Ascending aorta (tissue), 2 donors: ENCODE measurements around the gene TRIM69. TPM values are rescaled to one million over a fixed set of nuclear protein-coding genes. Genes with fewer than 3 reads are reported as not detected.
"Not testable (repeated sequence)": the region's sequence is repeated elsewhere in the genome, so short reads cannot be mapped to it uniquely, and the experiment has no call there.

ENCODE experiments used
- DNase-seq, 2 donors: peaks; one replicate each; pipeline ENCODE4 v3.0.0-alpha.2; 2019; ENCODE audit warnings: low spot score in 2 of 2
- H3K27ac ChIP-seq, 2 donors: fragments of 200-600 bp; sonication (generic); one replicate each; pipeline ENCODE4 v1.5.1; 2016 to 2017; ENCODE audit warnings: mild to moderate bottlenecking in 1 of 2
- H3K27me3 ChIP-seq: fragments of 200-600 bp; sonication (generic); one replicate; pipeline ENCODE4 v1.5.1; 2017
- H3K36me3 ChIP-seq, 2 donors: fragments of 200-600 bp; sonication (generic); one replicate each; pipeline ENCODE4 v1.5.1; 2016
- H3K4me1 ChIP-seq, 2 donors: fragments of 200-600 bp; sonication (generic); one replicate each; pipeline ENCODE4 v1.5.1; 2016 to 2017; ENCODE audit warnings: mild to moderate bottlenecking in 1 of 2
- H3K4me3 ChIP-seq, 2 donors: fragments of 200-600 bp; sonication (generic); one replicate each; pipeline ENCODE4 v1.5.1; 2016 to 2017; ENCODE audit warnings: mild to moderate bottlenecking in 1 of 2
- H3K9me3 ChIP-seq, 2 donors: fragments of 200-600 bp; sonication (generic); one replicate each; pipeline ENCODE4 v1.5.1; 2016
- CTCF ChIP-seq, 3 experiments: fragments of 200-600 bp in 2 of 3; fragments of 450-650 bp in 1 of 3; sonication (generic) in 2 of 3; IDR thresholded peaks; one replicate each; pipeline ENCODE4 v1.5.1; 2016 to 2019; ENCODE audit warnings: antibody characterized with exemption in 3 of 3, mild to moderate bottlenecking in 1 of 3, moderate library complexity in 1 of 3
- intact Hi-C: fragments of 100-400 bp; cut with DNase I; formaldehyde crosslinking; loops from one replicate; pipeline ENCODE4 v1.15.1; 2023
- total RNA-seq: library from RNA; depleted of rRNA; stranded (reverse); fragments of >200 nt; gene quantifications from one replicate; pipeline ENCODE4 v1.1.0, GENCODE V29; 2016

Gene TRIM69
- total RNA-seq, 1 donor from 2014 or later = 40.3 TPM

- Histone ChIP-seq H3K9me3 (no peaks in the 10 kb centered on the region), H3K4me1 (peaks cover 0 to 21% of the 10 kb centered on the region in 2 donors), H3K27ac (peak overlapping the region; percentile 65 to 88), H3K36me3 (peaks cover 0 to 3% of the 10 kb centered on the region in 2 donors), H3K27me3 (no peaks in the 10 kb centered on the region), H3K4me3 (peak overlapping the region in 1 of 2 donors; percentile 18)
- intact Hi-C loops = loop anchor here (5.0 to 10.0 kb wide), 6 partner anchors 190 to 908 kb away; partner anchors contain the start of genes CTDSPL2, EIF3J, GOLM2 and SQOR
- TF ChIP-seq CTCF (IDR thresholded peaks at IDR 0.05) = no peak
- DNase-seq = peak in 1 of 2 donors; percentile 78
These were observed 9.5 kb upstream of the TRIM69 start for GRCh38 chr15:44726568-44727484.

- intact Hi-C loops = loop anchor here (2.0 to 10.0 kb wide), 7 partner anchors 65 to 907 kb away; partner anchors contain the start of genes CTDSPL2, EIF3J, GOLM2 and SPG11
- H3K27ac ChIP-seq = peak overlapping the region; percentile 88 to 96
- no peak for DNase-seq
- H3K36me3 ChIP-seq = peaks cover 0 to 6% of the 10 kb centered on the region in 2 donors
- no peak for TF ChIP-seq CTCF (IDR thresholded peaks at IDR 0.05)
- no peaks in the 10 kb centered on the region for H3K9me3 ChIP-seq
- H3K4me3 ChIP-seq = peak overlapping the region; percentile 72 to 77
- no peaks in the 10 kb centered on the region for H3K27me3 ChIP-seq
- H3K4me1 ChIP-seq = peaks cover 0 to 21% of the 10 kb centered on the region in 2 donors
These were observed 8.7 kb upstream of the TRIM69 start for GRCh38 chr15:44727485-44728231.

GRCh38 chr15:44728232-44728575 lies 8.1 kb upstream of the TRIM69 start:
- DNase-seq, H3K36me3 ChIP-seq, H3K9me3 ChIP-seq, H3K27me3 ChIP-seq: not testable (repeated sequence)
- Histone ChIP-seq H3K4me3 (peak overlapping the region; percentile 72 to 77), H3K27ac (peak overlapping the region; percentile 88 to 96), H3K4me1 (peaks cover 0 to 21% of the 10 kb centered on the region in 2 donors)
- intact Hi-C loops = loop anchor here (2.0 to 10.0 kb wide), 7 partner anchors 65 to 907 kb away; partner anchors contain the start of genes CTDSPL2, EIF3J, GOLM2 and SPG11

- H3K4me3 ChIP-seq = peak overlapping the region; percentile 72 to 77
- H3K36me3 ChIP-seq = peaks cover 0 to 6% of the 10 kb centered on the region in 2 donors
- no peak for TF ChIP-seq CTCF (IDR thresholded peaks at IDR 0.05)
- H3K4me1 ChIP-seq = peaks cover 0 to 21% of the 10 kb centered on the region in 2 donors
- no peaks in the 10 kb centered on the region for H3K9me3 ChIP-seq
- intact Hi-C loops = loop anchor here (1.0 to 10.0 kb wide), 8 partner anchors 17 to 906 kb away; partner anchors contain the start of genes B2M, CTDSPL2, EIF3J and GOLM2
- peak overlapping the region; percentile 88 to 96 for H3K27ac ChIP-seq
- peak; percentile 95 to 99 for DNase-seq
- H3K27me3 ChIP-seq = no peaks in the 10 kb centered on the region
These were observed 7.5 kb upstream of the TRIM69 start for GRCh38 chr15:44728576-44729407.

GRCh38 chr15:44729408-44730127 lies 6.8 kb upstream of the TRIM69 start:
- no peak for DNase-seq
- peaks cover 0 to 21% of the 10 kb centered on the region in 2 donors for H3K4me1 ChIP-seq
- peaks cover 0 to 6% of the 10 kb centered on the region in 2 donors for H3K36me3 ChIP-seq
- no peak for TF ChIP-seq CTCF (IDR thresholded peaks at IDR 0.05)
- H3K27ac ChIP-seq = peak overlapping the region; percentile 88 to 96
- intact Hi-C loops = loop anchor here (1.0 to 10.0 kb wide), 8 partner anchors 18 to 905 kb away; partner anchors contain the start of genes B2M, CTDSPL2, EIF3J and GOLM2
- H3K27me3 ChIP-seq = no peaks in the 10 kb centered on the region
- H3K9me3 ChIP-seq = no peaks in the 10 kb centered on the region
- H3K4me3 ChIP-seq = peak overlapping the region; percentile 72 to 77
